Liver (tissue), 3 donors: ENCODE data around the gene DSCAM.

ENCODE experiments used
- EGR1 ChIP-seq, 2 donors: IDR thresholded peaks; 2 replicates each; pipeline ENCODE4 v1.6.1; 2016 to 2018; ENCODE audit warnings: antibody characterized with exemption in 2 of 2, low read depth in 2 of 2
- FOXA1 ChIP-seq: IDR thresholded peaks from 2 replicates; pipeline ENCODE4 v1.6.1; 2016; ENCODE audit warnings: antibody characterized with exemption
- FOXA2 ChIP-seq: IDR thresholded peaks from 2 replicates; pipeline ENCODE4 v1.6.1; 2016; ENCODE audit warnings: antibody characterized with exemption
- GABPA ChIP-seq, 2 donors: IDR thresholded peaks in 1 of 2; conservative IDR thresholded peaks in 1 of 2; 2 replicates each; pipeline ENCODE4 v1.6.1; 2016; ENCODE audit warnings: antibody characterized with exemption in 2 of 2, mild to moderate bottlenecking in 1 of 2, moderate library complexity in 1 of 2
- JUND ChIP-seq, 2 donors: IDR thresholded peaks; 2 replicates each; pipeline ENCODE4 v1.6.1; 2016; ENCODE audit warnings: antibody characterized with exemption in 2 of 2
- RAD21 ChIP-seq, 2 donors: IDR thresholded peaks; 2 replicates each; pipeline ENCODE4 v1.6.1; 2016; ENCODE audit warnings: antibody characterized with exemption in 2 of 2, mild to moderate bottlenecking in 2 of 2
- REST ChIP-seq: IDR thresholded peaks from 2 replicates; pipeline ENCODE4 v1.6.1; 2016; ENCODE audit warnings: antibody characterized with exemption, mild to moderate bottlenecking
- RXRA ChIP-seq, 2 donors: IDR thresholded peaks; 2 replicates each; pipeline ENCODE4 v1.6.1; 2017 to 2018; ENCODE audit warnings: antibody characterized with exemption in 2 of 2, mild to moderate bottlenecking in 1 of 2
- SP1 ChIP-seq: IDR thresholded peaks from 2 replicates; pipeline ENCODE4 v1.6.1; 2018; ENCODE audit warnings: antibody characterized with exemption, mild to moderate bottlenecking
- TAF1 ChIP-seq: conservative IDR thresholded peaks from 2 replicates; pipeline ENCODE4 v1.6.1; 2016; ENCODE audit warnings: antibody characterized with exemption, mild to moderate bottlenecking
- YY1 ChIP-seq: IDR thresholded peaks from 2 replicates; pipeline ENCODE4 v1.6.1; 2016; ENCODE audit warnings: antibody characterized with exemption, mild to moderate bottlenecking
- ZBTB33 ChIP-seq: IDR thresholded peaks from 2 replicates; pipeline ENCODE4 v1.6.1; 2016; ENCODE audit warnings: antibody characterized with exemption
- TF ChIP-seq, protein P1 (sequence below): fragments of 150-350 bp; IDR thresholded peaks from 2 replicates; pipeline ENCODE4 v1.5.1; 2017; ENCODE audit warnings: improper control_type of control experiment, low read depth, low read length; ENCODE audit not compliant: missing input control
- TF ChIP-seq, protein P2 (sequence below): IDR thresholded peaks from 2 replicates; pipeline ENCODE4 v1.6.1; 2016; ENCODE audit warnings: antibody characterized with exemption
- donor health status: healthy.
- donor health status: healthy.

DNA sequence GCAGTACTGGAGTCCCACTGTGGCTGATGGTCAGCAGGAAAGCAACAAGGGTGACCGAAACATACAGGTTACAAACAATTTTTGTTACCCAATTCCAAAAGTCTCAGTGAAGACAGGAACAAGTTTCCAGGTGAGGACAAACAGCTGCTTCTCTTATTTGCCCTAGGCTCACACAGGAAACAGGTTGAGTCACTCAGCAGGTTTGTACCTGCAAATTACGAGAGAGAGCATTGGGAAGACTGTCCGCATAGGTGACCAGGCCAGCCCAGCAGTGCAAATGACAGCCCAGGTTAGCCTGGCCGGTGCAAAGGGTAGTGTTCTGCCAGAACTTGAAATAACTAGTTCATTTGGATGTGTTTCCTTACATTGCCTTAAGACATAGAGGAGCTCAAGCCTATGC lies 40.0 kb upstream of the DSCAM start:
- TF ChIP-seq, protein P1, sequence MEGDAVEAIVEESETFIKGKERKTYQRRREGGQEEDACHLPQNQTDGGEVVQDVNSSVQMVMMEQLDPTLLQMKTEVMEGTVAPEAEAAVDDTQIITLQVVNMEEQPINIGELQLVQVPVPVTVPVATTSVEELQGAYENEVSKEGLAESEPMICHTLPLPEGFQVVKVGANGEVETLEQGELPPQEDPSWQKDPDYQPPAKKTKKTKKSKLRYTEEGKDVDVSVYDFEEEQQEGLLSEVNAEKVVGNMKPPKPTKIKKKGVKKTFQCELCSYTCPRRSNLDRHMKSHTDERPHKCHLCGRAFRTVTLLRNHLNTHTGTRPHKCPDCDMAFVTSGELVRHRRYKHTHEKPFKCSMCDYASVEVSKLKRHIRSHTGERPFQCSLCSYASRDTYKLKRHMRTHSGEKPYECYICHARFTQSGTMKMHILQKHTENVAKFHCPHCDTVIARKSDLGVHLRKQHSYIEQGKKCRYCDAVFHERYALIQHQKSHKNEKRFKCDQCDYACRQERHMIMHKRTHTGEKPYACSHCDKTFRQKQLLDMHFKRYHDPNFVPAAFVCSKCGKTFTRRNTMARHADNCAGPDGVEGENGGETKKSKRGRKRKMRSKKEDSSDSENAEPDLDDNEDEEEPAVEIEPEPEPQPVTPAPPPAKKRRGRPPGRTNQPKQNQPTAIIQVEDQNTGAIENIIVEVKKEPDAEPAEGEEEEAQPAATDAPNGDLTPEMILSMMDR = no peak
- TF ChIP-seq ZBTB33 = no peak
- TF ChIP-seq EGR1 (IDR thresholded peaks at IDR 0.05; ENCODE audit: low read depth in 2 of 2) = no peak
- TF ChIP-seq TAF1 = no peak
- no peak for TF ChIP-seq RXRA (IDR thresholded peaks at IDR 0.05)
- TF ChIP-seq RAD21 (IDR thresholded peaks at IDR 0.05) = no peak
- TF ChIP-seq SP1 = no peak
- no peak for TF ChIP-seq JUND (IDR thresholded peaks at IDR 0.05)
- no peak for TF ChIP-seq FOXA1
- TF ChIP-seq, protein P2, sequence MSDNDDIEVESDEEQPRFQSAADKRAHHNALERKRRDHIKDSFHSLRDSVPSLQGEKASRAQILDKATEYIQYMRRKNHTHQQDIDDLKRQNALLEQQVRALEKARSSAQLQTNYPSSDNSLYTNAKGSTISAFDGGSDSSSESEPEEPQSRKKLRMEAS = no peak
- TF ChIP-seq YY1 = no peak
- TF ChIP-seq GABPA (IDR thresholded peaks at IDR 0.05 in 1 of 2, conservative IDR thresholded peaks at IDR 0.05 in 1 of 2) = no peak
- no peak for TF ChIP-seq REST
- TF ChIP-seq FOXA2 = no peak
